MM.1S (cell line): ENCODE results near the gene PEX26.

Experiments used
- DNase-seq: peaks from one replicate; pipeline ENCODE4 v3.0.0-alpha.2; 2015
- H2AFZ ChIP-seq: fragments of 300-600 bp; sonication (generic); 2 replicates; pipeline ENCODE4 v1.6.0; 2016; ENCODE audit warnings: antibody characterized with exemption, low read length
- H3F3A ChIP-seq: fragments of 300-600 bp; sonication (generic); 2 replicates; pipeline ENCODE4 v1.6.1; 2016; ENCODE audit warnings: mild to moderate bottlenecking, antibody characterized with exemption, low read length, moderate library complexity, mixed read lengths; ENCODE audit not compliant: insufficient read depth
- H3K27ac ChIP-seq: fragments of 300-600 bp; sonication (generic); 2 replicates; pipeline ENCODE4 v1.5.1; 2016; ENCODE audit warnings: mild to moderate bottlenecking, low read length
- H3K27me3 ChIP-seq: fragments of 300-600 bp; sonication (generic); replicated peaks from 2 replicates; pipeline ENCODE4 v1.6.0; 2016; ENCODE audit warnings: low read length; ENCODE audit not compliant: insufficient read depth
- H3K36me3 ChIP-seq: fragments of 300-600 bp; sonication (generic); replicated peaks from 2 replicates; pipeline ENCODE4 v1.6.1; 2016; ENCODE audit warnings: mild to moderate bottlenecking, low read length, mixed read lengths; ENCODE audit not compliant: insufficient read depth
- H3K4me1 ChIP-seq: fragments of 300-600 bp; sonication (generic); 2 replicates; pipeline ENCODE4 v1.6.1; 2016; ENCODE audit warnings: low read length, mixed read lengths
- H3K4me2 ChIP-seq: fragments of 300-600 bp; sonication (generic); 2 replicates; pipeline ENCODE4 v1.6.0; 2016; ENCODE audit warnings: low read depth, low read length
- H3K4me3 ChIP-seq: fragments of 300-600 bp; sonication (generic); 2 replicates; pipeline ENCODE4 v1.5.1; 2016; ENCODE audit warnings: low read length, mixed read lengths
- H3K79me2 ChIP-seq: fragments of 300-600 bp; sonication (generic); 2 replicates; pipeline ENCODE4 v1.6.1; 2016; ENCODE audit warnings: mixed run types, low read length, mixed read lengths
- H3K9ac ChIP-seq: fragments of 300-600 bp; sonication (generic); 2 replicates; pipeline ENCODE4 v1.6.1; 2016; ENCODE audit warnings: low read length, mixed read lengths
- H3K9me2 ChIP-seq: fragments of 300-600 bp; sonication (generic); replicated peaks from 2 replicates; pipeline ENCODE4 v1.6.1; 2016; ENCODE audit warnings: mild to moderate bottlenecking, low read length, mixed read lengths; ENCODE audit not compliant: insufficient read depth
- H3K9me3 ChIP-seq: fragments of 300-600 bp; sonication (generic); replicated peaks from 2 replicates; pipeline ENCODE4 v1.6.1; 2016; ENCODE audit warnings: mild to moderate bottlenecking, low read length, mixed read lengths; ENCODE audit not compliant: insufficient read depth
- H4K20me1 ChIP-seq: fragments of 300-600 bp; sonication (generic); 2 replicates; pipeline ENCODE4 v1.6.1; 2016; ENCODE audit warnings: mild to moderate bottlenecking, low read length, moderate library complexity, mixed read lengths; ENCODE audit not compliant: insufficient read depth
- EZH2 ChIP-seq: fragments of 300-600 bp; sonication (generic); optimal IDR thresholded peaks from 2 replicates; pipeline ENCODE3; 2017; ENCODE audit warnings: low read depth, mild to moderate bottlenecking, antibody characterized with exemption, low read length, mixed read lengths
- EZH2phosphoT487 ChIP-seq: fragments of 300-600 bp; sonication (generic); IDR thresholded peaks from 2 replicates; pipeline ENCODE4 v1.6.1; 2018; ENCODE audit warnings: antibody characterized with exemption, low read length
- TF ChIP-seq, protein P1 (sequence below): fragments of 300-600 bp; sonication (generic); IDR thresholded peaks from 2 replicates; pipeline ENCODE4 v1.5.1; 2016; ENCODE audit warnings: antibody characterized with exemption, low read length, mixed read lengths

PEX26 gene

DNA sequence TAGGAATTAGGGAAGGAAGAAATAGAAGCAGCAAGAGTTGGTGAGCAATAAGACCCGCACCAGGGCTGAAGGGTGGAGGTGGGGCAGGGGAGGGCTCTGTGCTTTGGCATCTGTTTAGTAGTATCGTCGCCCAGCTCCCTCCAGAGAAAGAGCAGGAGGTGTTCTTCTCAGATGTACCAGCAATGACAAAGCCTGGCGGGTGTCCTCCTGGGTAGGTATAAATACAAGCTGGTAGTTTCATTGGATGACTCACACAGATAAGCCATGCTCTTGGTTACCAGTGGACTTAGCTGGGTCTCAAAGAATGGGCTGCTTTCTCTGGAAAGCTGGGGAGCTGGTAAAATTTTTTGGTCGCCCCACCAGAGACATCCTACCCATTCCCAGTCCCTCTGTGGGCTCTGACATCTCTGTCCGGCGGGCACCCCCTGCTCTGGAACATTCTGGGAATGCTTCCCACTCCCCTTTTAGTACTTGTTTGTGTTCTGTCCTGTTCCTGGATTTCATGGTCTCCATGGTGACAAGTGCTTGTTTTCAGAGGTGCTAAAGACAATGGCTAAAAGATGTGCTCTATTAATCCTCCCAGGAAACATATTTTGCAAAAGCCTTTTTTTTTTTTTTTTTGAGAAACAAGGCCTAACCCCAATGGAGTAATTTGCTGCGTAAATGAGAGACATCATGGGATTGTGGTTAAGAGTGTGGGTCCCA is 17.5 kb downstream of the PEX26 start:
- Histone ChIP-seq H3K27ac (no peak overlapping the region), H2AFZ (no peak overlapping the region), H4K20me1 (no peaks in the 10 kb centered on the region), H3K9ac (no peak overlapping the region), H3F3A (peaks cover 5% of the 10 kb centered on the region; the same call in 1 of the 2 replicates), H3K4me3 (no peak overlapping the region), H3K36me3 (no peaks in the 10 kb centered on the region), H3K9me3 (no peaks in the 10 kb centered on the region), H3K79me2 (peaks cover 2% of the 10 kb centered on the region; the same call in 1 of the 2 replicates), H3K4me2 (no peak overlapping the region), H3K27me3 (no peaks in the 10 kb centered on the region), H3K4me1 (peaks cover 10% of the 10 kb centered on the region), H3K9me2 (no peaks in the 10 kb centered on the region)
- TF ChIP-seq EZH2phosphoT487 (no peak), EZH2 (no peak)
- TF ChIP-seq, protein P1, sequence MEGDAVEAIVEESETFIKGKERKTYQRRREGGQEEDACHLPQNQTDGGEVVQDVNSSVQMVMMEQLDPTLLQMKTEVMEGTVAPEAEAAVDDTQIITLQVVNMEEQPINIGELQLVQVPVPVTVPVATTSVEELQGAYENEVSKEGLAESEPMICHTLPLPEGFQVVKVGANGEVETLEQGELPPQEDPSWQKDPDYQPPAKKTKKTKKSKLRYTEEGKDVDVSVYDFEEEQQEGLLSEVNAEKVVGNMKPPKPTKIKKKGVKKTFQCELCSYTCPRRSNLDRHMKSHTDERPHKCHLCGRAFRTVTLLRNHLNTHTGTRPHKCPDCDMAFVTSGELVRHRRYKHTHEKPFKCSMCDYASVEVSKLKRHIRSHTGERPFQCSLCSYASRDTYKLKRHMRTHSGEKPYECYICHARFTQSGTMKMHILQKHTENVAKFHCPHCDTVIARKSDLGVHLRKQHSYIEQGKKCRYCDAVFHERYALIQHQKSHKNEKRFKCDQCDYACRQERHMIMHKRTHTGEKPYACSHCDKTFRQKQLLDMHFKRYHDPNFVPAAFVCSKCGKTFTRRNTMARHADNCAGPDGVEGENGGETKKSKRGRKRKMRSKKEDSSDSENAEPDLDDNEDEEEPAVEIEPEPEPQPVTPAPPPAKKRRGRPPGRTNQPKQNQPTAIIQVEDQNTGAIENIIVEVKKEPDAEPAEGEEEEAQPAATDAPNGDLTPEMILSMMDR = no peak
- DNase-seq = no peak

DNA sequence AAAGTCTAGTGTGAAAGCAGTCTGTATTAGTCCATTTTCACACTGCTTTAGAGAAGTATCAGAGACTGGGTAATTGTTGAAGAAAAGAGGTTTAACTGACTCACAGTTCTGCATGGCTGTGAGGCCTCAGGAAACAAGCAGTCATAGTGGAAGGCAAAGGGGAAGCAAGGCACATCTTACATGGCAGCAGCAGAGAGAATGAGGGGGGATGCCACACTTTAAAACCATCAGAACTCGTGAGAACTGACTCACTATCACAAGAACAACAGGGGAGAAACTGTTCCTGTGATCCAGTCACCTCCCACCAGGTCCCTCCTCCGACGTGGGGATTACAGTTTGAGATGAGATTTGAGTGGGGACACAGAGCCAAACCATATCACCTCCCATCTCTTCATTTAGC is 19.0 kb downstream of the PEX26 start:
- TF ChIP-seq EZH2 (no peak), EZH2phosphoT487 (no peak)
- TF ChIP-seq, protein P1 = no peak
- Histone ChIP-seq H3K4me3 (no peak overlapping the region), H3K9ac (no peak overlapping the region), H3K9me3 (no peaks in the 10 kb centered on the region), H3K4me2 (no peak overlapping the region), H4K20me1 (no peaks in the 10 kb centered on the region), H3K27ac (no peak overlapping the region), H3K36me3 (no peaks in the 10 kb centered on the region), H3K4me1 (peaks cover 5% of the 10 kb centered on the region), H3F3A (peaks cover under 1% of the 10 kb centered on the region; the same call in 1 of the 2 replicates), H2AFZ (no peak overlapping the region), H3K79me2 (no peaks in the 10 kb centered on the region), H3K9me2 (no peaks in the 10 kb centered on the region), H3K27me3 (no peaks in the 10 kb centered on the region)
- no peak for DNase-seq

DNA sequence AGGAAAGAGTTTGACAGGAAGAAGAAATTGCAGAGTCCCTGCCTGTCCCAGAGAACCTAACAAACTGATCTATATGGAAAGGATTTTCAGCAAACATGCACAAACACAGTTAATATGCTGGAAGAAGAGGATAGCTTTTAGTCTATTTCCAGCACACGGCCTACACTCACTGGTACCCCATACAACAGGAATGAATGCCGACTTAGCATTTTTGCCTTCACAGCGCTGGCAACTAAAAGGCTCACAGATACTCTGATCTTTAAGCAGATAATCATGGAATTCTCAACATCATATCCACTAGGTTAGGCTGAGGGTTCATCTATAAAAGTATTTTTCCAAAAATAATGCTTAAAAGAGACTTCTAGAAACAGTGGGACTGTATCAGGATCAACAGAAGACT is 23.0 kb downstream of the PEX26 start:
- Histone ChIP-seq H3K9me3 (no peaks in the 10 kb centered on the region), H3K9me2 (no peaks in the 10 kb centered on the region), H3K27me3 (no peaks in the 10 kb centered on the region), H2AFZ (no peak overlapping the region), H3K27ac (no peak overlapping the region), H3K9ac (no peak overlapping the region), H3F3A (no peaks in the 10 kb centered on the region), H3K36me3 (no peaks in the 10 kb centered on the region), H3K4me3 (no peak overlapping the region), H3K4me2 (no peak overlapping the region), H4K20me1 (no peaks in the 10 kb centered on the region), H3K4me1 (no peaks in the 10 kb centered on the region), H3K79me2 (no peaks in the 10 kb centered on the region)
- TF ChIP-seq EZH2phosphoT487 (no peak), EZH2 (no peak)
- TF ChIP-seq, protein P1 = no peak
- no peak for DNase-seq
